ENCODE data around the gene NRSN2.

The NRSN2 gene

GRCh38 chr20:313402-313801 is 33.5 kb upstream of the NRSN2 start:
- no peak overlapping the region for H3K27ac ChIP-seq
- no peak for TF ChIP-seq CTCF (conservative IDR thresholded peaks at IDR 0.05)

- no peak for TF ChIP-seq CTCF (conservative IDR thresholded peaks at IDR 0.05)
- no peak overlapping the region for H3K27ac ChIP-seq
Observed at GRCh38 chr20:313948-314347, 33.0 kb upstream of the NRSN2 start.

- no peak overlapping the region for H3K27ac ChIP-seq
- no peak for TF ChIP-seq CTCF (conservative IDR thresholded peaks at IDR 0.05)
Observed at GRCh38 chr20:316316-317068, 30.4 kb upstream of the NRSN2 start.

- TF ChIP-seq CTCF (conservative IDR thresholded peaks at IDR 0.05): peak; percentile 54
Observed at GRCh38 chr20:324177-325044, 22.5 kb upstream of the NRSN2 start.

GRCh38 chr20:325045-325888 is 21.6 kb upstream of the NRSN2 start, which contains the start of gene SOX12:
SOX12 (plus strand) TSS chr20:325552; CDS start chr20:325925, 373 bp downstream.
- no peak for TF ChIP-seq CTCF (conservative IDR thresholded peaks at IDR 0.05)
- H3K27ac ChIP-seq: peak within 1 kb of the TSS; percentile 98

More at GRCh38 chr20:324177-325044, 22.5 kb upstream of the NRSN2 start:
- peak overlapping the region; percentile 98 for H3K27ac ChIP-seq

GRCh38 chr20:325889-326644 is 20.8 kb upstream of the NRSN2 start:
- TF ChIP-seq CTCF (conservative IDR thresholded peaks at IDR 0.05): no peak; the same call in 1 of the 2 replicates

More at GRCh38 chr20:325889-326644, 20.8 kb upstream of the NRSN2 start:
- H3K27ac ChIP-seq: peak overlapping the region; percentile 98
